Mesenchymal stem cell (in vitro differentiated cells and primary cell): Measurements from ENCODE around the gene C20orf96.
"Not testable (repeated sequence)": the region's sequence is repeated elsewhere in the genome, so short reads cannot be mapped to it uniquely, and the experiment has no call there.

ENCODE experiments used
- DNase-seq: peaks from one replicate; pipeline ENCODE4 v3.0.0-alpha.2; 2013
- H2AFZ ChIP-seq: one replicate; pipeline ENCODE4 v1.6.1; 2013; ENCODE audit warnings: low read depth, mild to moderate bottlenecking, control low read depth, inconsistent platforms, low read length, moderate library complexity
- H2AK5ac ChIP-seq: 2 replicates; pipeline ENCODE4 v1.6.1; 2013; ENCODE audit warnings: low read length, moderate library complexity, mild to moderate bottlenecking, inconsistent platforms; ENCODE audit not compliant: severe bottlenecking
- H2BK120ac ChIP-seq: one replicate; pipeline ENCODE4 v1.6.1; 2013; ENCODE audit warnings: low read depth, mild to moderate bottlenecking, inconsistent platforms, low read length, moderate library complexity
- H2BK12ac ChIP-seq, 2 experiments: one replicate each; pipeline ENCODE4 v1.6.1; 2013; ENCODE audit warnings: inconsistent platforms in 2 of 2, low read length in 2 of 2, mild to moderate bottlenecking in 2 of 2, moderate library complexity in 2 of 2, control low read depth in 1 of 2
- H2BK15ac ChIP-seq: one replicate; pipeline ENCODE4 v1.6.1; 2013; ENCODE audit warnings: mild to moderate bottlenecking, low read depth, inconsistent platforms; ENCODE audit not compliant: poor library complexity, severe bottlenecking
- H2BK5ac ChIP-seq: 2 replicates; pipeline ENCODE4 v1.6.1; 2013; ENCODE audit warnings: low read depth, mild to moderate bottlenecking, low read length, control low read depth, inconsistent platforms; ENCODE audit not compliant: poor library complexity, severe bottlenecking
- H3K14ac ChIP-seq, 2 experiments: one replicate each; pipeline ENCODE4 v1.6.1; 2013; ENCODE audit warnings: inconsistent platforms in 2 of 2, low read length in 2 of 2, control low read depth in 1 of 2, mild to moderate bottlenecking in 1 of 2, moderate library complexity in 1 of 2
- H3K18ac ChIP-seq, 2 experiments: one replicate each; pipeline ENCODE4 v1.6.1; 2013; ENCODE audit warnings: inconsistent platforms in 2 of 2, low read length in 2 of 2, control low read depth in 1 of 2, low read depth in 1 of 2, mild to moderate bottlenecking in 1 of 2
- H3K23ac ChIP-seq, 2 experiments: one replicate each; pipeline ENCODE4 v1.6.1; 2013; ENCODE audit warnings: inconsistent platforms in 2 of 2, low read length in 2 of 2, mild to moderate bottlenecking in 2 of 2, moderate library complexity in 2 of 2, control low read depth in 1 of 2
- H3K27ac ChIP-seq: 2 replicates; pipeline ENCODE4 v1.5.1; 2013; ENCODE audit warnings: mild to moderate bottlenecking, moderate library complexity, low read length, control low read depth, inconsistent platforms; ENCODE audit not compliant: poor library complexity, severe bottlenecking
- H3K27me3 ChIP-seq, 2 experiments: 2 replicates each; pipeline versions ENCODE4 v1.6.1 to v1.7.0; 2013; ENCODE audit warnings: low read length in 2 of 2, mild to moderate bottlenecking in 2 of 2, moderate library complexity in 2 of 2, control low read depth in 1 of 2, inconsistent platforms in 1 of 2; ENCODE audit not compliant: control insufficient read depth in 1 of 2, insufficient read depth in 1 of 2
- H3K36me3 ChIP-seq, 2 experiments: 2 replicates each; pipeline versions ENCODE4 v1.6.1 to v1.7.0; 2013; ENCODE audit warnings: low read length in 2 of 2, control low read depth in 1 of 2, inconsistent platforms in 1 of 2, low read depth in 1 of 2, mild to moderate bottlenecking in 1 of 2; ENCODE audit not compliant: insufficient read depth in 2 of 2, control insufficient read depth in 1 of 2
- H3K4ac ChIP-seq, 2 experiments: one replicate each; pipeline ENCODE4 v1.6.1; 2013; ENCODE audit warnings: inconsistent platforms in 2 of 2, low read length in 2 of 2, mild to moderate bottlenecking in 2 of 2, moderate library complexity in 2 of 2, control low read depth in 1 of 2, low read depth in 1 of 2
- H3K4me1 ChIP-seq: 2 replicates; pipeline ENCODE4 v1.6.1; 2013; ENCODE audit warnings: low read depth, low read length, control low read depth; ENCODE audit not compliant: control insufficient read depth, insufficient read depth
- H3K4me2 ChIP-seq: 2 replicates; pipeline ENCODE4 v1.6.1; 2013; ENCODE audit warnings: low read length, mild to moderate bottlenecking, inconsistent platforms; ENCODE audit not compliant: poor library complexity, severe bottlenecking
- H3K4me3 ChIP-seq, 2 experiments: 2 replicates each; pipeline versions ENCODE4 v1.5.1 to v1.7.0; 2013; ENCODE audit warnings: low read length in 2 of 2, mild to moderate bottlenecking in 2 of 2, control low read depth in 1 of 2, low read depth in 1 of 2; ENCODE audit not compliant: insufficient read depth in 1 of 2
- H3K79me1 ChIP-seq: replicated peaks from 2 replicates; pipeline ENCODE4 v1.6.1; 2013; ENCODE audit warnings: mild to moderate bottlenecking, control low read depth, low read length, inconsistent platforms; ENCODE audit not compliant: poor library complexity, severe bottlenecking
- H3K9ac ChIP-seq: 2 replicates; pipeline ENCODE4 v1.7.0; 2013; ENCODE audit warnings: mild to moderate bottlenecking, low read length, moderate library complexity
- H3K9me3 ChIP-seq: 2 replicates; pipeline ENCODE4 v1.7.0; 2013; ENCODE audit warnings: mild to moderate bottlenecking, low read length; ENCODE audit not compliant: control insufficient read depth
- H4K8ac ChIP-seq: one replicate; pipeline ENCODE4 v1.6.1; 2013; ENCODE audit warnings: inconsistent platforms, mild to moderate bottlenecking, low read length, moderate library complexity
- H4K91ac ChIP-seq: one replicate; pipeline ENCODE4 v1.6.1; 2013; ENCODE audit warnings: mild to moderate bottlenecking, low read length, inconsistent platforms
- WGBS: methylation state at CpG from one replicate; pipeline ENCODE4 v1.1.7; 2013; ENCODE audit warnings: mixed read lengths; 5-methylcytosine and 5-hydroxymethylcytosine counted together

Gene C20orf96

DNA sequence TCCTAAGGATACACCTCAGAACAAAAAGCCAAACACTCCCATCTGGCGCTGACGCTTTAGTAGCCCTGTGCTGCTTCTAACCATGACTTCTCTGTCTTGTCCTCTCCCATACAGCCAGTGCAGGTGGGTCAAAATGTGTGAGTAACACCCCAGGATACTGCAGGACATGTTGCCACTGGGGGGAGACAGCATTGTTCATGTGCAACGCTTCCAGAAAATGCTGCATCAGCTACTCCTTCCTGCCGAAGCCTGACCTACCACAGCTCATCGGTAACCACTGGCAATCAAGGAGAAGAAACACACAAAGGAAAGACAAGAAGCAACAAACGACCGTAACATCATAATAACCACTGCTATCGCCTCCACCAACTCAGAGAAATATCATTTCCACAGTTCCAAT is 31.6 kb downstream of the C20orf96 start:
- H3K27ac ChIP-seq = no peak overlapping the region
- no peak overlapping the region for H2AFZ ChIP-seq
- peaks cover 34 to 62% of the 10 kb centered on the region in 2 experiments for H3K27me3 ChIP-seq
- no peak overlapping the region for H2BK15ac ChIP-seq
- no peak overlapping the region for H2AK5ac ChIP-seq
- no peaks in the 10 kb centered on the region for H3K9me3 ChIP-seq
- no peaks in the 10 kb centered on the region for H3K4me1 ChIP-seq
- no peak overlapping the region for H3K4me3 ChIP-seq
- H3K23ac ChIP-seq = no peak overlapping the region
- no peaks in the 10 kb centered on the region for H3K79me1 ChIP-seq
- peak; percentile 30 for DNase-seq
- no peak overlapping the region for H3K4ac ChIP-seq
- no peak overlapping the region for H4K8ac ChIP-seq
- no peak overlapping the region for H2BK120ac ChIP-seq
- H4K91ac ChIP-seq = no peak overlapping the region
- no peak overlapping the region for H3K14ac ChIP-seq
- H3K9ac ChIP-seq = no peak overlapping the region
- no peaks in the 10 kb centered on the region for H3K36me3 ChIP-seq
- no peak overlapping the region for H2BK5ac ChIP-seq
- no peak overlapping the region for H3K18ac ChIP-seq
- WGBS = 61% methylated on average over 8 of the region's 8 CpGs
- no peak overlapping the region for H3K4me2 ChIP-seq
- H2BK12ac ChIP-seq = no peak overlapping the region

DNA sequence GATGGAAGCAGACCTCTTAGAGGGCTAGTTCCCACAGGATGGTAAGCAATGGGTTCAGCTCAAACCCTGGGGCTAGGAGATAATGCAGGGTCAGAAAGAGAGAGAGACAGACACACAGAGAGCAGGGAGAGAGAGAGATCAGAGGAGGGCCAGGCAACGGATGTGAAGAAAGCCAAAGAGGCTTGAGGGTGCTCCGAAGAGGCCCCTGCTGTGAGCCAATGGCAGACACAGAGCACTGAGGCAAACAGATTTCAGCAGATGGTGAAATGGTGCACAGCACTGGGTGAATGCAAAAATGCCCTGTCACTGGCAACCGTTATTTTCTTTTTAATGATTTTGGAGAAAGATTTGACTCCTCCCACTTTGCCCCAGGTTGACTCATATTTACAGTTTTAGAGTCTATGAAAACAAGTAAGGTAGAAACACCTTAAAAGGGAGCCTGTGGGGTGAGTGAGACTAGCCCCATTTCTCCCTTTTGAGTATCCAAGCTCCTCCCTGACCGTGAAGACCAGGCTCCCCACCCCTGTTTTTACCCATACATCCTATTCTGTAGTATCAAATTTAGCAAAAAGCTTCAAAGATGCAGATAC is 32.2 kb downstream of the C20orf96 start:
- no peak overlapping the region for H2BK15ac ChIP-seq
- H2AK5ac ChIP-seq = no peak overlapping the region
- no peak overlapping the region for H4K8ac ChIP-seq
- no peak overlapping the region for H3K4me2 ChIP-seq
- no peak overlapping the region for H3K4ac ChIP-seq
- no peak overlapping the region for H2BK12ac ChIP-seq
- H4K91ac ChIP-seq = no peak overlapping the region
- H3K4me1 ChIP-seq = no peaks in the 10 kb centered on the region
- H3K14ac ChIP-seq = peak overlapping the region in 1 of 2 experiments; percentile 41
- no peak overlapping the region for H2BK120ac ChIP-seq
- H2BK5ac ChIP-seq = no peak overlapping the region
- no peaks in the 10 kb centered on the region for H3K36me3 ChIP-seq
- no peak overlapping the region for H3K18ac ChIP-seq
- DNase-seq = no peak
- no peaks in the 10 kb centered on the region for H3K79me1 ChIP-seq
- H3K4me3 ChIP-seq = no peak overlapping the region
- H3K27me3 ChIP-seq = peaks cover 28 to 56% of the 10 kb centered on the region in 2 experiments
- H3K9ac ChIP-seq = no peak overlapping the region
- H2AFZ ChIP-seq = no peak overlapping the region
- no peak overlapping the region for H3K27ac ChIP-seq
- H3K9me3 ChIP-seq = no peaks in the 10 kb centered on the region
- no peak overlapping the region for H3K23ac ChIP-seq
- 66% methylated on average over 4 of the region's 4 CpGs for WGBS

DNA sequence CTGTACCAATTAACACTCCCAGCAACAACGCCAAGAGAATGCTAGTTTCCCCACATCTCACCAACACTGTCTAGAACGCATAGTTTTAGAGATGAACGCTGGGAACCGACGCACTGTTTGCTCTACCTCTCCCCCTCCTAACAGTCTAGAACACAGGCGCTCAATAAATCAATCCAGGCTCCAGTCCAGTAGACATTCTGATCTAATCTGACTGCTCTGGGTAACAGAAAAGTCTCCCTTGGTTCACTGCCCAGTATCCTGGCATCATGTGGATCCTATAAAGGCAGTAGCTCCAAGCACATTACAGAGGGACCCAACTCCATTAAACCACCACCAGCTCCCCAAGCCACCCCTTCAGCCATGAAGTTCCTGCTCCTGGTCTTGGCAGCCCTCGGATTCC is 33.1 kb downstream of the C20orf96 start, which contains the start of gene DEFB132:
TSS of gene DEFB132 (plus strand) at position 306 of the 400 bp plus-strand sequence. CDS start at position 361, 55 bp downstream.
- Histone ChIP-seq H2AK5ac (no peak within 1 kb of the TSS), H4K8ac (no peak within 1 kb of the TSS), H3K23ac (no peak within 1 kb of the TSS), H3K4me1 (no peaks in the 10 kb centered on the region), H2BK12ac (no peak within 1 kb of the TSS), H3K9me3 (no peaks in the 10 kb centered on the region), H3K4me2 (no peak within 1 kb of the TSS), H3K9ac (no peak within 1 kb of the TSS), H2AFZ (no peak within 1 kb of the TSS), H3K14ac (peak within 1 kb of the TSS in 1 of 2 experiments; percentile 75), H3K27ac (no peak within 1 kb of the TSS), H3K36me3 (no peaks in the 10 kb centered on the region), H3K27me3 (peaks cover 27 to 54% of the 10 kb centered on the region in 2 experiments), H3K4ac (no peak within 1 kb of the TSS), H2BK5ac (no peak within 1 kb of the TSS), H3K18ac (no peak within 1 kb of the TSS), H2BK15ac (no peak within 1 kb of the TSS), H2BK120ac (no peak within 1 kb of the TSS), H3K79me1 (no peaks in the 10 kb centered on the region), H3K4me3 (no peak within 1 kb of the TSS), H4K91ac (no peak within 1 kb of the TSS)
- no peak for DNase-seq
- 89% methylated on average over 6 of the region's 7 CpGs for WGBS

DNA sequence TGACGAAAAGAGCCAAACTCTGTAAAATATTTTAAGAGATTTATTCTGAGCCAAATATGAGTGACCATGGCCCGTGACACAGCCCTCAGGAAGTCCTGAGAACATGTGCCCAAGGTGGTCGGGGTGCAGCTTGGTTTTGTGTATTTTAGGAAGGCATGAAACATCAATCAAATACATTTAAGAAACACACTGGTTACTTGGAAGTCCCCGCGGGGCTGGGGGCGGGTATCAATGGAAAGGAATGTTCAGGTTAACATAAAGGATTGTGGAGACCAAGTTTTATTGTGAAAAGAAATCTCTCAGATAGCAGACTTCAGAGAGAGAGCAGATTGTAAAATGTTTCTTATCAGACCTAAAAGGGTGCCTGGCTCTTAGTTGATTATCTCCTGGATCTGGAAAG is 37.1 kb downstream of the C20orf96 start:
- DNase-seq = not testable (repeated sequence)

More for the DNA sequence above, 37.1 kb downstream of the C20orf96 start:
- not testable (repeated sequence) for H3K18ac ChIP-seq, H2AK5ac ChIP-seq, H2BK12ac ChIP-seq, H2AFZ ChIP-seq, H4K8ac ChIP-seq, H3K79me1 ChIP-seq, H3K4me1 ChIP-seq, H3K27ac ChIP-seq, H3K36me3 ChIP-seq, H2BK5ac ChIP-seq, H3K4ac ChIP-seq, H3K4me3 ChIP-seq, H3K9ac ChIP-seq, H3K23ac ChIP-seq, H3K9me3 ChIP-seq, H3K4me2 ChIP-seq, H2BK15ac ChIP-seq, H3K14ac ChIP-seq, H4K91ac ChIP-seq, H2BK120ac ChIP-seq
- 37% methylated on average over 4 of the region's 6 CpGs for WGBS
- H3K27me3 ChIP-seq = peaks cover 12 to 56% of the 10 kb centered on the region in 2 experiments
